Measurements from ENCODE around the gene NMT2.

Gene NMT2

DNA sequence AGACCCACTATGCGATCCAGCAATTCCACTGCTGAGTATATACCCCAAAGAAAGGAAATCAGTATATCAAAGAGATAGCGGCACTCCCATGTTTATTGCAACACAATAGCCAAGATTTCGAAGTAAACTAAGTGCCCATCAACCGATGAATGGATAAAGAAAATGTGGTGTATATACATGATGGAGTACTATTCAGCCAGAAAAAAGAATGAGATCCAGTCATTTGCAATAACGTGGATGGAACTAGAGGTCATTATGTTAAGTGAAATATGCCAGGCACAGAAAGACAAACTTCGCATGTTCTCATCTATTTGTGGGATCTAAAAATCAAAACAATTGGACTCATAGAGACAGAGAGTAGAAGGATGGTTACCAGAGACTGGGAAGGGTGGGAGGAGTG is 7.1 kb upstream of the NMT2 start:
- no peak for DNase-seq (ENCODE audit: low read depth)
- TF ChIP-seq, protein P1, sequence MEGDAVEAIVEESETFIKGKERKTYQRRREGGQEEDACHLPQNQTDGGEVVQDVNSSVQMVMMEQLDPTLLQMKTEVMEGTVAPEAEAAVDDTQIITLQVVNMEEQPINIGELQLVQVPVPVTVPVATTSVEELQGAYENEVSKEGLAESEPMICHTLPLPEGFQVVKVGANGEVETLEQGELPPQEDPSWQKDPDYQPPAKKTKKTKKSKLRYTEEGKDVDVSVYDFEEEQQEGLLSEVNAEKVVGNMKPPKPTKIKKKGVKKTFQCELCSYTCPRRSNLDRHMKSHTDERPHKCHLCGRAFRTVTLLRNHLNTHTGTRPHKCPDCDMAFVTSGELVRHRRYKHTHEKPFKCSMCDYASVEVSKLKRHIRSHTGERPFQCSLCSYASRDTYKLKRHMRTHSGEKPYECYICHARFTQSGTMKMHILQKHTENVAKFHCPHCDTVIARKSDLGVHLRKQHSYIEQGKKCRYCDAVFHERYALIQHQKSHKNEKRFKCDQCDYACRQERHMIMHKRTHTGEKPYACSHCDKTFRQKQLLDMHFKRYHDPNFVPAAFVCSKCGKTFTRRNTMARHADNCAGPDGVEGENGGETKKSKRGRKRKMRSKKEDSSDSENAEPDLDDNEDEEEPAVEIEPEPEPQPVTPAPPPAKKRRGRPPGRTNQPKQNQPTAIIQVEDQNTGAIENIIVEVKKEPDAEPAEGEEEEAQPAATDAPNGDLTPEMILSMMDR (IDR thresholded peaks at IDR 0.05; ENCODE audit: low read depth, low read length), result no peak
- TF ChIP-seq MYC (IDR thresholded peaks at IDR 0.05; ENCODE audit: low read depth, low read length) (no peak), POLR2A (IDR thresholded peaks at IDR 0.05; ENCODE audit: extremely low read depth, insufficient read length) (no peak)
- TF ChIP-seq, protein P2, sequence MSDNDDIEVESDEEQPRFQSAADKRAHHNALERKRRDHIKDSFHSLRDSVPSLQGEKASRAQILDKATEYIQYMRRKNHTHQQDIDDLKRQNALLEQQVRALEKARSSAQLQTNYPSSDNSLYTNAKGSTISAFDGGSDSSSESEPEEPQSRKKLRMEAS (IDR thresholded peaks at IDR 0.05; ENCODE audit: low read depth, low read length), result no peak
- no peak overlapping the region for H3K4me3 ChIP-seq (ENCODE audit: low read depth, low read length)

DNA sequence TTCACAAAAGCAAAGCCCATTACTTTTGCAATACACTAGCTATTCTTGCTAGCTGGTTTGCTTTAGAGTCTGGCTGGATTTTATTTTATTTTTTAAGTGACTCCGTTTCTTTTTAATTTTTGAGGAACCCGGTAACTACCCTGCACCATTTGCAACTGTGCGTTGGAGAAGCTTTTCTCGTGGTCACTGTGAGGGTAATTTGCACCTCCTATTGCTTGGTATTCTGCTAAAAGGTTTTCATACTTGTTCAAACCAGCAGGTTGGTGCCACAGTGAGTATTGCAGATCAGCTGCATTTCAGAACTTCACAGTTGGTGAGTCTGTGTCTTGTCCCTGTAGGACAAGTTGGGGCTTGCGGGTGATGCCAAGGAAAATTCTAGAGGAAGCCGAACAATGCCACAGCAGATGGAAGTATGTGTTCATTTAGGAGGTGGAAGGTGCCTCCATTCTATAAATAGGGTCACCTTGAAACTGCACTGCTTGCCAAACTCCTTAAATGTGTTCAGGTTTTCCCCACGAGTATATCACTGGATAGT is 3.9 kb upstream of the NMT2 start:
- TF ChIP-seq, protein P1 (IDR thresholded peaks at IDR 0.05; ENCODE audit: low read depth, low read length), result no peak
- TF ChIP-seq, protein P2 (IDR thresholded peaks at IDR 0.05; ENCODE audit: low read depth, low read length), result no peak
- TF ChIP-seq MYC (IDR thresholded peaks at IDR 0.05; ENCODE audit: low read depth, low read length), result no peak
- no peak for TF ChIP-seq POLR2A (IDR thresholded peaks at IDR 0.05; ENCODE audit: extremely low read depth, insufficient read length)
- no peak overlapping the region for H3K4me3 ChIP-seq (ENCODE audit: low read depth, low read length)
- DNase-seq (ENCODE audit: low read depth), result no peak

DNA sequence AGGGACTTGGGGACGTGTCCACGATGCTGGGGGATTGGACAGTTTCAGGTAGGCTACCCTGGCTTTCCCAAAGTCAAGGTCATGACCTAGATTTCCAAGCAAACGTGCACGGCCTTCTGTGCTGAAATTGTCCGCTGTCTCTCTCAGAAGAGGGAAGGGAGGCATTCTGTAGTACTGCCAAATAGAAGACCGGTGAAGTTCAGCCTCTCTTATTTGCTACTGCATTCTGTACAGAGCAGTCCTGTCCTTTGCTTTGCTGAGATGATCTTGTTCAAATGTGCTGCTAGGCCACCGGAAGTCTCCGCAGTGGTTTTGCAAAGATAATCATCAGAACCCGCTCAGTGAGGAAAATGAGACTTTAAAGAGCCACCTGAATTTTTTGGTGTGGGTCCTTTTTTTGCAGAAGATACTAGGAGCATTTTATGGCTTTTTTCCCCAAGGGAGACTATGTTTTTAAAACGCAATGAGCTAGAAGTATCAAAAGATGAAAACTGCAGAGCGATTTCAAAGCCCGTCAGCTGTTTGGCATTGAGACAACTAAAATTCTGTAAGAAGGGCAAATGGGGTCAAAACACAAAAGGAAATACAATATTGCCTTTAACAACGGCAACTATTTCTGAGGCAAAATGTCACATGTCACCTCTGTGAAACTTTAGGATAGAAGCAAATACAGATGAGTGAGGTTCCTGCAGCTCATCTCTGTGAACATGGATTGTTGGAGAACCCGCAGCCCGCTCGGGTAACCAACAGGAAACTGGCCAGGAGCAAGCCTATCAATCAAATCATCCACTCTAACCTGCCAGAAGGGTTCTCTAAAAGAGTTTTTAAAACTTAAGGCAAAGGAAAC is 1.3 kb upstream of the NMT2 start:
- H3K4me3 ChIP-seq (ENCODE audit: low read depth, low read length), result peak overlapping the region; percentile 25
- TF ChIP-seq MYC (IDR thresholded peaks at IDR 0.05; ENCODE audit: low read depth, low read length), result peak; percentile 13; the same call in 1 of the 2 replicates
- TF ChIP-seq, protein P2 (IDR thresholded peaks at IDR 0.05; ENCODE audit: low read depth, low read length), result no peak
- DNase-seq (ENCODE audit: low read depth), result peak; percentile 65

DNA sequence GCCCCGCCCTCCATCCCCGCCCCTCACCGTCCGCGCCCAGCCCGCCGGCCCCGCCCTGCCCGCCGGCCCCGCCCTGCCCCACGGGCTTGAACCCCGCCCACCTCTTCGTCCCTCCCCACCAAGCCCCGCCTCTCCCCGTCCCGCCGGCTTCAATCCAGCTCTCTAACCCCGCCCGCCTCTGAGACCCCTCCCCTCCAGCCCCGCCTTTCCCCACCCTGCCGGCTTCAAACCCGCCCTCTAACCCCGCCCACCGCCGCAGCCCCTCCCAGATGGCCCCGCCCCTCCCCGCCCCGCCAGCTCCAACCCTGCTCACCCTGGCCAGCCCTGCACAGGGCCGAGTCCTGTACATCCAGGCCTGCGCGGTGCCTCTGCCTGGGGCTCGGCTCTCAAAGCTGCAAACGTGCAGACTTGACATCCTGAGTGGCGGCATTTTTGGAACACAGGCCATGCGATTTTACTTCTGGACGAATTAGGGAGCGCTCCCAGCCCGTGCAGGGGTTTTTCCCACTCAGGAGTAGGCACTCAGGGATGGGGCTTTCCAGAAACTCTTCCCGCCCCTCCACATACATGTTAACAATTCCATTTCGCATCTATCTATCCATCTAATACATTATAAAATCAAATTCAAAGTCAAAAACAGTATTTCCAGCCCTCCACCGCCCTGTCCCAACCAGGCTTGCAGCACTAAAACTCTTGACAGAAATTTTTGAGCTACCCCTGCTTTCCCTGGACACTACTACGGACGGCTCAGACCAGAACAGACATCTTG is 477 bp upstream of the NMT2 start:
- H3K4me3 ChIP-seq (ENCODE audit: low read depth, low read length), result no peak overlapping the region
- DNase-seq (ENCODE audit: low read depth), result peak; percentile 87
- TF ChIP-seq, protein P1 (IDR thresholded peaks at IDR 0.05; ENCODE audit: low read depth, low read length), result no peak
- no peak for TF ChIP-seq MYC (IDR thresholded peaks at IDR 0.05; ENCODE audit: low read depth, low read length)
- no peak for TF ChIP-seq POLR2A (IDR thresholded peaks at IDR 0.05; ENCODE audit: extremely low read depth, insufficient read length)
- TF ChIP-seq, protein P2 (IDR thresholded peaks at IDR 0.05; ENCODE audit: low read depth, low read length), result no peak

DNA sequence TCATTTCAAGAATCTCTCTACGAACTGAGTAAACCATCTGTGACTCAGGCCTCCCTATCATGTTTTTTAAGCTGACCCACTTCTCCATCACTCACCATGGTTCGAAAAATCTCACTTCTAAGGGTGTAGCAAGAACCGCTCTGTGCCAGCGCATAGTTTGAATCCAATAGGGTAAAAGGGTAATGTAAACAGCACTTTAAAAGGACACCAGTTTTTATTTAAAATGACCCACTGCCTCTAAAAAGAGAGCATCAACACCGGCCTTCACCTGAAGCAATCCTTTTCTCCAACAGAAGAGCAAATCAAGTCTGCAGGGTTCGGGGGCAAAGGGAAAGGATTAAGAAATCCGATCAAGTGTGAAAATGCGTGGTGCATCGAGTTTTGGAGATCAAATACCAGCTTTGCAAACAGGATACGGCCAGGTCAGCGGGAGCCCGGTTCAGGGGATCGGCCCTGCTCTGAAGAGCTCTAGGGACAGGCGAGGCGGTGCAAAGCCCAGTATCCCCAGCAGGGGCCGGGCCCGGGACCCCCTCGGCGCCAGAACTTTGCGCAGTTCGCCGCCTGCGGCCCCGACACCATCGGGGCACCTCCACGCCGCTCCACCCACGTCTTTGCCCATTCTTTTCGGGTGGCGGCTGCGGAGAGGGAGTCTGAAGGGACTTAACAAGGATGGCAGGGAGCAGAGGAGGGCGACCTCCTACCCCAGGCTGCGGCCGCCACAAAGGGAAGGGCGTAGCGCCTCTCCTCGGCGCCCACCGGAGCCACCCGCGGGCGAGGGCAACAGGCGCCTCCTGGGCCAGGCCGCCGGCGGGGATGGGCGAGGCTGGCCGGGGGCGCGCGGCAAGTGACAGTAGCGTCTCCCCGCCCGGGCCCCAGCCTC is 842 bp downstream of the NMT2 start:
- H3K4me3 ChIP-seq (ENCODE audit: low read depth, low read length), result peak overlapping the region; percentile 50
- peak; percentile 52 for DNase-seq (ENCODE audit: low read depth)
- TF ChIP-seq POLR2A (IDR thresholded peaks at IDR 0.05; ENCODE audit: extremely low read depth, insufficient read length), result no peak
- TF ChIP-seq MYC (IDR thresholded peaks at IDR 0.05; ENCODE audit: low read depth, low read length), result no peak
- TF ChIP-seq, protein P1 (IDR thresholded peaks at IDR 0.05; ENCODE audit: low read depth, low read length), result no peak
- TF ChIP-seq, protein P2 (IDR thresholded peaks at IDR 0.05; ENCODE audit: low read depth, low read length), result no peak

All from NB4 (cell line).